Gastroesophageal sphincter (tissue), 4 donors: ENCODE results near the gene MMP14. TPM values are rescaled to one million over a fixed set of nuclear protein-coding genes. Genes with fewer than 3 reads are reported as not detected.

Experiments used
- ATAC-seq: fragments of 150-250 bp; one replicate; pipeline ENCODE4 v1.9.1; 2016; ENCODE audit warnings: mild to moderate bottlenecking, moderate library complexity
- H3K27ac ChIP-seq, 4 donors: fragments of 200-600 bp; sonication (generic) in 3 of 4; 1 replicate in 3 of 4; 2 replicates in 1 of 4; pipeline ENCODE4 v1.5.1; 2016 to 2019
- H3K27me3 ChIP-seq: fragments of 200-600 bp; sonication (generic); one replicate; pipeline ENCODE4 v1.5.1; 2019
- H3K36me3 ChIP-seq, 2 donors: fragments of 200-600 bp; sonication (generic); one replicate each; pipeline ENCODE4 v1.5.1; 2019; ENCODE audit warnings: control low read depth in 1 of 2
- H3K4me1 ChIP-seq, 3 donors: fragments of 200-600 bp; sonication (generic); 1 replicate in 2 of 3; 2 replicates in 1 of 3; pipeline ENCODE4 v1.5.1; 2016 to 2019; ENCODE audit warnings: control low read depth in 2 of 3
- H3K4me3 ChIP-seq, 2 donors: fragments of 200-600 bp; sonication (generic); one replicate each; pipeline ENCODE4 v1.5.1; 2019; ENCODE audit warnings: mild to moderate bottlenecking in 1 of 2, moderate library complexity in 1 of 2
- H3K9me3 ChIP-seq, 3 donors: fragments of 200-600 bp; sonication (generic); one replicate each; pipeline ENCODE4 v1.5.1; 2017 to 2019; ENCODE audit warnings: control low read depth in 2 of 3
- CTCF ChIP-seq, 4 experiments: fragments of 200-600 bp in 2 of 4; fragments of 450-650 bp in 2 of 4; sonication (generic) in 1 of 4; IDR thresholded peaks; one replicate each; pipeline ENCODE4 v1.5.1; 2017 to 2019; ENCODE audit warnings: antibody characterized with exemption in 4 of 4, mild to moderate bottlenecking in 2 of 4, moderate library complexity in 2 of 4
- EP300 ChIP-seq: sonication (generic); formaldehyde crosslinking; IDR thresholded peaks from one replicate; pipeline ENCODE4 v1.6.1; 2017; ENCODE audit warnings: antibody characterized with exemption, mild to moderate bottlenecking
- POLR2A ChIP-seq, 2 donors: fragments of 450-650 bp; IDR thresholded peaks; one replicate each; pipeline ENCODE4 v1.6.1; 2017; ENCODE audit warnings: antibody characterized with exemption in 2 of 2, mild to moderate bottlenecking in 2 of 2, moderate library complexity in 1 of 2
- POLR2AphosphoS5 ChIP-seq: sonication (generic); formaldehyde crosslinking; IDR thresholded peaks from one replicate; pipeline ENCODE4 v1.6.1; 2017; ENCODE audit warnings: antibody characterized with exemption
- whole genome bisulfite sequencing, 2 donors: methylation state at CpG; one replicate each; pipeline ENCODE4 v1.1.5; 2018; ENCODE audit warnings: low coverage in 1 of 2; 5-methylcytosine and 5-hydroxymethylcytosine counted together
- total RNA-seq, 4 donors: library from RNA; depleted of rRNA; stranded (reverse); fragments of >200 nt; gene quantifications; one replicate each; pipeline ENCODE4 v1.1.0, GENCODE V29; 2016

Gene MMP14
- total RNA-seq, 4 donors from 2014 or later = 114 to 127 (median 123) TPM

GRCh38 chr14:22837114-22837749, 847 bp downstream of the MMP14 start:
- peak overlapping the region; percentile 96 to 99 (median 98) for H3K27ac ChIP-seq
- no peaks in the 10 kb centered on the region for H3K9me3 ChIP-seq
- 0 to 1% methylated on average over 11 to 14 of the region's 57 CpGs for WGBS, 2 donors
- ATAC-seq = peak; percentile 35
- TF ChIP-seq POLR2AphosphoS5 (peak; percentile 41), EP300 (no peak), POLR2A (IDR thresholded peaks at IDR 0.05) (peak; percentile 40 to 41), CTCF (IDR thresholded peaks at IDR 0.05) (peak in 1 of 4 experiments; percentile 8)
- H3K36me3 ChIP-seq = peaks cover 0 to 38% of the 10 kb centered on the region in 2 donors
- H3K4me3 ChIP-seq = peak overlapping the region; percentile 92 to 96
- H3K4me1 ChIP-seq = peaks cover 0 to 53% (median 16%) of the 10 kb centered on the region in 3 donors
- H3K27me3 ChIP-seq = no peaks in the 10 kb centered on the region

- peaks cover 0 to 45% of the 10 kb centered on the region in 2 donors for H3K36me3 ChIP-seq
- H3K4me3 ChIP-seq = peak overlapping the region; percentile 92 to 96
- no peaks in the 10 kb centered on the region for H3K9me3 ChIP-seq
- TF ChIP-seq EP300 (no peak), POLR2A (IDR thresholded peaks at IDR 0.05) (peak; percentile 36 to 60), POLR2AphosphoS5 (peak; percentile 66), CTCF (IDR thresholded peaks at IDR 0.05) (peak in 1 of 4 experiments; percentile 21)
- H3K4me1 ChIP-seq = peaks cover 0 to 61% (median 16%) of the 10 kb centered on the region in 3 donors
- 8 to 29% methylated on average over 2 to 9 of the region's 25 CpGs for WGBS, 2 donors
- H3K27ac ChIP-seq = peak overlapping the region; percentile 96 to 99 (median 98)
- H3K27me3 ChIP-seq = no peaks in the 10 kb centered on the region
- ATAC-seq = peak; percentile 78
These were observed 1.6 kb downstream of the MMP14 start for GRCh38 chr14:22837750-22838538.

- Histone ChIP-seq H3K27me3 (no peaks in the 10 kb centered on the region), H3K27ac (peak overlapping the region; percentile 96 to 99 (median 98)), H3K36me3 (peaks cover 0 to 47% of the 10 kb centered on the region in 2 donors), H3K4me3 (peak overlapping the region; percentile 92 to 96), H3K9me3 (no peaks in the 10 kb centered on the region), H3K4me1 (peaks cover 0 to 68% (median 16%) of the 10 kb centered on the region in 3 donors)
- peak; percentile 18 for ATAC-seq
- no peak for TF ChIP-seq POLR2AphosphoS5
- TF ChIP-seq POLR2A (IDR thresholded peaks at IDR 0.05) = no peak
- no peak for TF ChIP-seq CTCF (IDR thresholded peaks at IDR 0.05)
- no peak for TF ChIP-seq EP300
- WGBS, 2 donors = 0 to 13% methylated on average over 1 to 3 of the region's 6 CpGs
These were observed 2.3 kb downstream of the MMP14 start for GRCh38 chr14:22838631-22839041.

GRCh38 chr14:22839159-22839779, 2.9 kb downstream of the MMP14 start:
- peaks cover 0 to 47% of the 10 kb centered on the region in 2 donors for H3K36me3 ChIP-seq
- peak; percentile 51 for ATAC-seq
- WGBS, 2 donors = 0 to 40% methylated on average over 1 to 2 of the region's 6 CpGs
- no peaks in the 10 kb centered on the region for H3K27me3 ChIP-seq
- peak overlapping the region; percentile 92 to 96 for H3K4me3 ChIP-seq
- peak overlapping the region; percentile 96 to 99 (median 98) for H3K27ac ChIP-seq
- peaks cover 0 to 71% (median 16%) of the 10 kb centered on the region in 3 donors for H3K4me1 ChIP-seq
- no peaks in the 10 kb centered on the region for H3K9me3 ChIP-seq
- TF ChIP-seq EP300 (no peak), POLR2AphosphoS5 (peak; percentile 81), CTCF (IDR thresholded peaks at IDR 0.05) (no peak), POLR2A (IDR thresholded peaks at IDR 0.05) (no peak)
